VCaP (cell line): ENCODE data around the gene SESTD1.

ENCODE experiments used
- H3K27ac ChIP-seq: fragments of 450-650 bp; 2 replicates; pipeline ENCODE4 v1.5.1; 2017
- TF ChIP-seq, protein P1 (sequence below): fragments of 450-650 bp; conservative IDR thresholded peaks from 2 replicates; pipeline ENCODE4 v1.5.1; 2017; ENCODE audit warnings: mild to moderate bottlenecking, moderate library complexity

The SESTD1 gene

DNA sequence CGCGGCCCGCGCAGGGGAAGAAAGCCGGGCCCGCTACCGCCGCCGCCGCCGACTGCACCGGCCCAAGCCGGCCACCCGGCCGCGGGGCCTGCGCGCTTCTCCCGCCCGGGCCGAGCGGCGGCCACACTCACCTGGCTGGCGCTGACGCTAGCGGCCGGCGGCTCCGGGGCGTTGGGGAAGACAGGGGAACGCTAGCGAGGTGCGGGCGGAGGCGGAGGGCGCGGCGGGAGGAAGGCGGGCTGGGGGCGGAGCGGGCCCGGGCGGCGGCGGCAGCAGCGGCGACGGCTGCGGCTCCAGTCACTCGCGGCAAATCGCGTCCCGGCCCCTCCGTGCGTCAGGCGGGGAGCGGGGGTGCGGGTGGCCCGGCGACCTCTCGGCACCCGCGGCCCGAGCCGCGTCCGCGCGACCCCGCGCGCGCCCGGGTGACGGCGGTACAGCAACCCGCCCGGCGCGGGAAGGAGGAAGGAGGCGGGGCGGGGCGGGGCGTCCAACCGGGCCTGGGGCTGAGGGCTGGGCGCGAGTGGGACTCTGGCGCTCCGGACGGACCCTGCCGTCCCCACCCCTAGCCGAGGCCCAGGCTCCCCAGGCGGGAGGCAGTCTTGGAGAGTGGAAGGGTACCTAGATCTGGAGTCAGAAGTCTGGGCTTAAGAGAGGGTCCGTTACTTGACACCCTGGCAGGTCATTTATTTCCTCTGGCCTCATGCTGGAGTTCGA lies at the start of gene SESTD1:
TSS of gene SESTD1 (minus strand) at position 465 of the 714 bp plus-strand sequence. CDS start 72,991 bp downstream, outside the sequence.
- peak within 1 kb of the TSS; percentile 78 for H3K27ac ChIP-seq
- TF ChIP-seq, protein P1, sequence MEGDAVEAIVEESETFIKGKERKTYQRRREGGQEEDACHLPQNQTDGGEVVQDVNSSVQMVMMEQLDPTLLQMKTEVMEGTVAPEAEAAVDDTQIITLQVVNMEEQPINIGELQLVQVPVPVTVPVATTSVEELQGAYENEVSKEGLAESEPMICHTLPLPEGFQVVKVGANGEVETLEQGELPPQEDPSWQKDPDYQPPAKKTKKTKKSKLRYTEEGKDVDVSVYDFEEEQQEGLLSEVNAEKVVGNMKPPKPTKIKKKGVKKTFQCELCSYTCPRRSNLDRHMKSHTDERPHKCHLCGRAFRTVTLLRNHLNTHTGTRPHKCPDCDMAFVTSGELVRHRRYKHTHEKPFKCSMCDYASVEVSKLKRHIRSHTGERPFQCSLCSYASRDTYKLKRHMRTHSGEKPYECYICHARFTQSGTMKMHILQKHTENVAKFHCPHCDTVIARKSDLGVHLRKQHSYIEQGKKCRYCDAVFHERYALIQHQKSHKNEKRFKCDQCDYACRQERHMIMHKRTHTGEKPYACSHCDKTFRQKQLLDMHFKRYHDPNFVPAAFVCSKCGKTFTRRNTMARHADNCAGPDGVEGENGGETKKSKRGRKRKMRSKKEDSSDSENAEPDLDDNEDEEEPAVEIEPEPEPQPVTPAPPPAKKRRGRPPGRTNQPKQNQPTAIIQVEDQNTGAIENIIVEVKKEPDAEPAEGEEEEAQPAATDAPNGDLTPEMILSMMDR = no peak

GRCh38 chr2:179313057-179313456 lies 48.4 kb upstream of the SESTD1 start:
- TF ChIP-seq, protein P1 = no peak
- H3K27ac ChIP-seq = no peak overlapping the region

GRCh38 chr2:179311101-179311500 lies 46.5 kb upstream of the SESTD1 start:
- no peak overlapping the region for H3K27ac ChIP-seq
- TF ChIP-seq, protein P1 = no peak

DNA sequence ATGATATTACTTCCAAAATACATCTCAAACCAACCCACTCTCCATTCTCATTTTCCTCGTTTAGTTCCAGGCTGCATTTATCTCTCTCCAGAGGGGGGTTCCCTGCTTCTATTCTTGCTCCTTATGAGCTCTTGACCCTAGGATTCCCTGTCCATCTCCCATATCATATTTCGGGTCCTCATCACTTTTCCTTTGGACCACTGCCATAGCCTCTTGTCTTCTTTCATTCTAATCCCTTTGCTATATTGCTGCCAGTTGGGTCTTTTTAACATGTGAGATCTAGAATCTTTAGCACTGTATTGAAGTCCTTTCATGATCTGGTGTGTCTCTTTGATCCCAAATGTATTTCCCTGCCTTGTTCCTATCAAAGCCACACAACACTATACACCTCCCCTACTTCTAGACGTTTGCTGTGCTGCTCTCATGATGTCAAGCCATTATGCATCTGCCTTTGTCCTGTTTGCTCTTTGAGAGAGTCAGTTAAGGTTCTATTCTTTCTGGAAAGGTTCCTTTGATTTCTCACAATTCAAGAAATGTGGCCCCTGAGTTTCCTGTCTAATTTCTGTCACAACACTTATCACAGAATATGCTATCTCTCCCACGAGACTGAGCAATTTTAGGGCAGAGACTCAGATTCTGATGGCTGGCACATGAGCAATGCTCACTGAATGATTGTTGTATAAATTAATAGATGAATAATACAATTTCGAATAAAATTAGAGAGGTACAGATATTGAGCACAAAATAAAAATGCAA lies 43.2 kb upstream of the SESTD1 start:
- TF ChIP-seq, protein P1 = no peak
- no peak overlapping the region for H3K27ac ChIP-seq

GRCh38 chr2:179305125-179305524 lies 40.5 kb upstream of the SESTD1 start:
- no peak overlapping the region for H3K27ac ChIP-seq
- TF ChIP-seq, protein P1 = no peak

DNA sequence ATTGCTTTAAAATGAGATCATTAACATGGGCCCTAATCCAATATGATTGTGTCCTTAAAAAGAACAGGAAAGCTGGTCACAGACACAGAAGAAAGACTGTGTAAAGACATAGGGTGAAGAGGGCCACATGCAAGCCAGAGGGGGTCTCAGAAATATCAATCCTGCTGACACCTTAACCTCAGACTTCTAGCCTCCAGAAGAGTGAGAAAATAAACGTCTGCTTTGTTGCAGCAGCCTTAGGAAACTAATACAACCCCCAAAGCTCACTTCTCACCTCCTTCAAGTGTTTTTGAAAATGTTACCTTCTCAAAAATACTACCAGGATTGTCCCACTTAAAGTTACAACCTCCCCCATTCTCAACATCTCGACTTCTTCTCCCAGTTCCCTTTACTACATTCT lies 39.8 kb upstream of the SESTD1 start:
- H3K27ac ChIP-seq = no peak overlapping the region
- TF ChIP-seq, protein P1 = no peak

DNA sequence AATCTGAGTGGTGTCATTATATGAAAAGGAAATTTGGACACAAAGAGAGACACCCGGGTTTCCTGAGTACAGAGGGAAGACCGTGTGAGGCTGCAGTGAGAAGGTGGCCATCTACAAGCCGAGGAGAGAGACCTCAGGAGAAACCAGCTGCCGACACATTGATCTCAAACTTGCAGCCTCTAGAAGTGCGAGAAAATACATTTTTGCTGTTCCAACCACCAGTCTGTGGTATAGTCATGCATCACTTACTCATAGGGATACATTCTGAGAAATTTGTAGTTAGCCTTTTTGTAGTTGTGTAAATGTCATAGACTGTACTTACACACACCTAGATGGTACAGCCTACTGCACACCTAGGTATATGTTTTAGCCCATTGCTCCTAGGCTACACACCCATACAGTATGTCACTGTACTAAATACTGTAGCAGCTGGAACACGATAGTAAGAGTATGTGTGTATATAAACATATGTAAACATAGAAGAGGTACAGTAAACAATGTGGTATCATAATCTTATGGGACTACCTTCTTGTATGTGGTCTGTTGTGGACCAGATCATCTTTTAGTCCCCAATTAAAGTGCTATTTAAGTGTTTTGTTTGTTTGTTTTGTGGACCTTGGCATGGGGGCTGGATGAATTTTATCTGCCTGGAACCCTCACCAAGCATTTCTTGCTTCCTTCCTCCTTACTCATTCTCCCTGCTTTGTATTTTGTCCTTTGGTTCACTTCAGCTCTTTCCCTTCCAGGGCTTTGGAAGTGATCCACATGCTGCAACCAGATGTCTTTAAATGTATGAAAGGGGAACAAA lies 38.3 kb upstream of the SESTD1 start:
- no peak overlapping the region for H3K27ac ChIP-seq

More for the DNA sequence above, 38.3 kb upstream of the SESTD1 start:
- TF ChIP-seq, protein P1 = no peak
